GM23338 (cell line): ENCODE data around the gene ACTL6B. TPM values are rescaled to one million over a fixed set of nuclear protein-coding genes. Genes with fewer than 3 reads are reported as not detected.

Experiments
- ATAC-seq: fragments of 200-7000 bp; cut with Tn5 transposase; 3 replicates; pipeline ENCODE4 v1.9.1; 2020
- DNase-seq: peaks from one replicate; pipeline ENCODE4 v3.0.0-alpha.2; 2015; ENCODE audit warnings: low spot score
- H2AFZ ChIP-seq: fragments of 200-600 bp; sonication (generic); 2 replicates; pipeline ENCODE4 v1.8.0; 2016; ENCODE audit warnings: antibody characterized with exemption, mild to moderate bottlenecking, moderate library complexity
- H3F3A ChIP-seq: fragments of 200-600 bp; sonication (generic); replicated peaks from 2 replicates; pipeline ENCODE4 v1.8.0; 2017; ENCODE audit warnings: antibody characterized with exemption, mixed run types, low read depth
- H3K27ac ChIP-seq: fragments of 200-600 bp; sonication (generic); 2 replicates; pipeline ENCODE4 v1.6.1; 2016; ENCODE audit warnings: low read depth
- H3K27me3 ChIP-seq: fragments of 200-600 bp; sonication (generic); 2 replicates; pipeline ENCODE4 v1.8.0; 2016; ENCODE audit warnings: mild to moderate bottlenecking, mixed run types, moderate library complexity; ENCODE audit not compliant: insufficient read depth
- H3K36me3 ChIP-seq: fragments of 200-600 bp; sonication (generic); 2 replicates; pipeline ENCODE4 v1.8.0; 2016; ENCODE audit warnings: mild to moderate bottlenecking; ENCODE audit not compliant: insufficient read depth
- H3K4me1 ChIP-seq: fragments of 200-600 bp; sonication (generic); 2 replicates; pipeline ENCODE4 v1.8.0; 2016; ENCODE audit warnings: mild to moderate bottlenecking, moderate library complexity; ENCODE audit not compliant: insufficient read depth
- H3K4me2 ChIP-seq: fragments of 200-600 bp; sonication (generic); 2 replicates; pipeline ENCODE4 v1.7.1; 2017; ENCODE audit warnings: mixed run types
- H3K4me3 ChIP-seq: fragments of 200-600 bp; sonication (generic); 2 replicates; pipeline ENCODE4 v1.6.1; 2016; ENCODE audit warnings: mixed run types
- H3K79me2 ChIP-seq: fragments of 200-600 bp; sonication (generic); replicated peaks from 2 replicates; pipeline ENCODE4 v1.8.0; 2017; ENCODE audit warnings: mild to moderate bottlenecking; ENCODE audit not compliant: insufficient read depth
- H3K9me2 ChIP-seq: fragments of 200-600 bp; sonication (generic); 2 replicates; pipeline ENCODE4 v1.8.0; 2017; ENCODE audit not compliant: insufficient read depth
- H4K20me1 ChIP-seq: fragments of 200-600 bp; sonication (generic); replicated peaks from 2 replicates; pipeline ENCODE4 v1.8.0; 2017; ENCODE audit warnings: mild to moderate bottlenecking; ENCODE audit not compliant: insufficient read depth
- H3K27ac Mint-ChIP-seq: 2 replicates; pipeline ENCODE4 v1.8.0; 2020; ENCODE audit warnings: inconsistent platforms, mild to moderate bottlenecking, moderate library complexity, mixed read lengths
- H3K27me3 Mint-ChIP-seq: 3 replicates; pipeline ENCODE4 v1.8.0; 2022; ENCODE audit warnings: low read depth, mild to moderate bottlenecking, moderate library complexity, mixed read lengths, inconsistent platforms; ENCODE audit not compliant: insufficient read depth, poor library complexity
- H3K36me3 Mint-ChIP-seq: 3 replicates; pipeline ENCODE4 v1.8.0; 2021; ENCODE audit warnings: low read depth, mild to moderate bottlenecking, inconsistent platforms, moderate library complexity, mixed read lengths
- H3K4me1 Mint-ChIP-seq: 3 replicates; pipeline ENCODE4 v1.8.0; 2020; ENCODE audit warnings: mild to moderate bottlenecking, inconsistent platforms, mixed read lengths
- H3K4me3 Mint-ChIP-seq: 3 replicates; pipeline ENCODE4 v1.8.0; 2021; ENCODE audit warnings: moderate library complexity, mild to moderate bottlenecking, inconsistent platforms, mixed read lengths
- H3K9me3 Mint-ChIP-seq: 3 replicates; pipeline ENCODE4 v1.8.0; 2020; ENCODE audit warnings: moderate library complexity, mild to moderate bottlenecking, inconsistent platforms, mixed read lengths
- CREB1 ChIP-seq: fragments of 250-450 bp; sonication (Bioruptor Pico); IDR thresholded peaks from 2 replicates; pipeline ENCODE4 v1.5.0; 2020; ENCODE audit warnings: low read depth, mild to moderate bottlenecking, moderate library complexity
- CTCF ChIP-seq, 2 experiments: fragments of 200-600 bp in 1 of 2; sonication (generic) in 1 of 2; conservative IDR thresholded peaks; 2 replicates each; pipeline versions ENCODE4 v1.5.1 to v1.6.1; 2016 to 2017; ENCODE audit warnings: antibody characterized with exemption in 2 of 2, low read depth in 2 of 2, mild to moderate bottlenecking in 2 of 2, moderate library complexity in 1 of 2
- JUNB ChIP-seq: IDR thresholded peaks from one replicate; pipeline ENCODE4 v1.6.1; 2016; ENCODE audit warnings: antibody characterized with exemption; ENCODE audit not compliant: unreplicated experiment
- NANOG ChIP-seq: IDR thresholded peaks from 2 replicates; pipeline ENCODE4 v1.6.1; 2016; ENCODE audit warnings: antibody characterized with exemption, borderline replicate concordance
- POLR2AphosphoS5 ChIP-seq: IDR thresholded peaks from 2 replicates; pipeline ENCODE4 v1.6.1; 2016; ENCODE audit warnings: antibody characterized with exemption, low read depth
- REST ChIP-seq: IDR thresholded peaks from one replicate; pipeline ENCODE4 v1.6.1; 2018; ENCODE audit warnings: antibody characterized with exemption; ENCODE audit not compliant: unreplicated experiment
- ZNF114 ChIP-seq: fragments of 250-450 bp; sonication (Bioruptor Pico); IDR thresholded peaks from 2 replicates; pipeline ENCODE4 v1.5.0; 2020; ENCODE audit warnings: mild to moderate bottlenecking, moderate library complexity
- polyA plus RNA-seq: library from polyadenylated mRNA; unstranded; fragments of >200 nt; fragmentation: Nextera tagmentation; extraction: Ambion mirVana; gene quantifications from 2 replicates; pipeline ENCODE4 v1.2.1, GENCODE V29; 2016
- total RNA-seq: library from RNA; depleted of rRNA; stranded (reverse); fragments of >200 nt; shearing (Covaris generic); gene quantifications from 2 replicates; pipeline ENCODE4 v1.2.3, GENCODE V29; 2014
- TF ChIP-seq, protein P1 (sequence below): IDR thresholded peaks from 2 replicates; pipeline ENCODE4 v1.6.1; 2016; ENCODE audit warnings: antibody characterized with exemption

ACTL6B gene
- total and polyA plus RNA-seq, 2 experiments from 2014 or later: 0.69 to 2.5 TPM

- TF ChIP-seq CTCF (conservative IDR thresholded peaks at IDR 0.05; ENCODE audit: low read depth in 2 of 2): peak; percentile 40 to 75
Observed at GRCh38 chr7:100612730-100613390, 43.4 kb downstream of the ACTL6B start (continued).

DNA sequence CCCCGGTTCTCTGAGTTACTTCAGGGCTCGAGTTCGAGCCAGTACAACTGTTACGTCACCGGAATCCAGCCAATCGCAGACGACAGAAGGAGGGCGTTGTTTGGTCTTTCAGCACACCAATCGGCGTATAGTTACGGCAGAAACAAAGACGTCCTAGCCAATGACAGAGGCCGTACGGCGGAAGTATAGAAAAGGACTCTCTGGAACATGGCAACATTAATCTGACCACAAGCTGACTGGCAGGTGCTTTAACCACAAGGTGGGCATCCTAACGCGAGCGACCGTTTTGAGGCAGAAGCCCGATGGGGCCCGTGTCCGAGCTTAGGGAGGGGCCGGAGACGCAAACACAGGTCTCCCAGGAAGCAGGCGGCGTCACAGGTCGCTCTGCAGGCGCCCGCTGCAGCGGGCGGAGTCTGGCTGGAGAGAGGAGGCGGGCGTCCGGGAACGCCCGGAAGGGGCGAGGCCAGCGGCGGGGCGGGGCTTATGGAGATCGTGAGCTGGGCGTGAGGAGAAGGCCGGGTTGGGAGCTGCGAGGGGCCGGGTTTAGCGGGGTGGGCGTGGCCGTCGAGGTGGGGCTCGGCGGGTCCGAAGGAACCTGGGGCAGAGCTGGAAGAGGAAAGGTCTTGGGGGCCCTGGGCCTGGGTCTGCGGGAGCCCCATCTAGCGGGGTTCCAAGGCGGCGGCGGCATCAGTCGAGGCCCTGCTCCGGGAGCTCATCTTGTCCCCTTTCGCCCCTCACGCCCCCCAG is 44.1 kb downstream of the ACTL6B start, which contains the start of gene MOSPD3:
Gene MOSPD3 (plus strand): TSS at position 558 of the 747 bp plus-strand sequence. CDS start 252 bp downstream, outside the sequence.
- ATAC-seq (peak; percentile 90), DNase-seq (peak; percentile 100)
- Histone ChIP-seq H3K36me3 (peaks cover 3% of the 10 kb centered on the region; the same call in 1 of the 2 replicates), H3K27me3 (no peaks in the 10 kb centered on the region), H3F3A (peaks cover 5% of the 10 kb centered on the region; the same call in 1 of the 2 replicates), H3K9me2 (no peaks in the 10 kb centered on the region), H2AFZ (peak within 1 kb of the TSS; percentile 56; the same call in 1 of the 2 replicates), H3K4me1 (peaks cover 3% of the 10 kb centered on the region; the same call in 1 of the 2 replicates), H3K27ac (peak within 1 kb of the TSS; percentile 76), H4K20me1 (no peaks in the 10 kb centered on the region), H3K79me2 (no peaks in the 10 kb centered on the region), H3K4me2 (peak within 1 kb of the TSS; percentile 100), H3K4me3 (peak within 1 kb of the TSS; percentile 52)
- H3K36me3 Mint-ChIP-seq: peaks cover 14% of the 10 kb centered on the region
- H3K9me3 Mint-ChIP-seq: no peaks in the 10 kb centered on the region
- peaks cover 21% of the 10 kb centered on the region for H3K27me3 Mint-ChIP-seq
- H3K4me3 Mint-ChIP-seq: peak within 1 kb of the TSS; percentile 97
- peak within 1 kb of the TSS; percentile 100 for H3K27ac Mint-ChIP-seq
- TF ChIP-seq NANOG: no peak
- no peak for TF ChIP-seq ZNF114 (CRISPR knock-in tag)
- TF ChIP-seq, protein P1, sequence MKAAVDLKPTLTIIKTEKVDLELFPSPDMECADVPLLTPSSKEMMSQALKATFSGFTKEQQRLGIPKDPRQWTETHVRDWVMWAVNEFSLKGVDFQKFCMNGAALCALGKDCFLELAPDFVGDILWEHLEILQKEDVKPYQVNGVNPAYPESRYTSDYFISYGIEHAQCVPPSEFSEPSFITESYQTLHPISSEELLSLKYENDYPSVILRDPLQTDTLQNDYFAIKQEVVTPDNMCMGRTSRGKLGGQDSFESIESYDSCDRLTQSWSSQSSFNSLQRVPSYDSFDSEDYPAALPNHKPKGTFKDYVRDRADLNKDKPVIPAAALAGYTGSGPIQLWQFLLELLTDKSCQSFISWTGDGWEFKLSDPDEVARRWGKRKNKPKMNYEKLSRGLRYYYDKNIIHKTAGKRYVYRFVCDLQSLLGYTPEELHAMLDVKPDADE: no peak
- peak; percentile 50; the same call in 1 of the 2 replicates for TF ChIP-seq POLR2AphosphoS5
- TF ChIP-seq CREB1 (CRISPR knock-in tag): peak; percentile 91
- no peak for TF ChIP-seq JUNB
- no peak for TF ChIP-seq REST
- no peaks in the 10 kb centered on the region; the same call in 1 of the 3 replicates for H3K4me1 Mint-ChIP-seq
